OCI-LY1 (cell line): ENCODE results near the gene ALDH5A1.

Source experiments
- H2AFZ ChIP-seq: fragments of 200-600 bp; sonication (generic), shearing (Covaris generic); 2 replicates; pipeline ENCODE4 v1.6.0; 2014; ENCODE audit warnings: antibody characterized with exemption, mild to moderate bottlenecking, low read length
- H3F3A ChIP-seq: fragments of 200-600 bp; sonication (generic), shearing (Covaris generic); 2 replicates; pipeline ENCODE4 v1.6.0; 2014; ENCODE audit warnings: mild to moderate bottlenecking, antibody characterized with exemption, low read length, moderate library complexity; ENCODE audit not compliant: insufficient read depth
- H3K27ac ChIP-seq: fragments of 200-600 bp; sonication (generic); 2 replicates; pipeline ENCODE4 v1.5.1; 2014; ENCODE audit warnings: low read length, mixed run types, mild to moderate bottlenecking, low read depth; ENCODE audit not compliant: poor library complexity, severe bottlenecking
- H3K27me3 ChIP-seq: fragments of 200-600 bp; sonication (generic); 2 replicates; pipeline ENCODE4 v1.6.0; 2014; ENCODE audit warnings: antibody characterized with exemption, mild to moderate bottlenecking, low read length, moderate library complexity; ENCODE audit not compliant: insufficient read depth
- H3K36me3 ChIP-seq: fragments of 200-600 bp; sonication (generic); 2 replicates; pipeline ENCODE4 v1.6.1; 2014; ENCODE audit warnings: mild to moderate bottlenecking, antibody characterized with exemption, low read length, moderate library complexity, mixed read lengths; ENCODE audit not compliant: insufficient read depth
- H3K4me1 ChIP-seq: fragments of 200-600 bp; sonication (generic); 2 replicates; pipeline ENCODE4 v1.5.1; 2014; ENCODE audit warnings: mild to moderate bottlenecking, low read length, moderate library complexity; ENCODE audit not compliant: insufficient read depth, severe bottlenecking
- H3K4me2 ChIP-seq: fragments of 200-600 bp; sonication (generic), shearing (Covaris generic); 2 replicates; pipeline ENCODE4 v1.6.1; 2014; ENCODE audit warnings: low read length
- H3K4me3 ChIP-seq: fragments of 200-600 bp; sonication (generic); 2 replicates; pipeline ENCODE4 v1.5.1; 2014; ENCODE audit warnings: low read length, low read depth, mild to moderate bottlenecking, mixed read lengths; ENCODE audit not compliant: poor library complexity, severe bottlenecking
- H3K79me2 ChIP-seq: fragments of 200-600 bp; shearing (Covaris generic); 2 replicates; pipeline ENCODE4 v1.6.1; 2016; ENCODE audit warnings: mixed run types, low read length, mixed read lengths; ENCODE audit not compliant: insufficient read depth
- H3K9ac ChIP-seq: fragments of 200-600 bp; sonication (generic), shearing (Covaris generic); 2 replicates; pipeline ENCODE4 v1.6.1; 2014; ENCODE audit warnings: mild to moderate bottlenecking, low read length, mixed read lengths
- H3K9me2 ChIP-seq: fragments of 200-600 bp; sonication (generic), shearing (Covaris generic); 2 replicates; pipeline ENCODE4 v1.6.1; 2014; ENCODE audit warnings: low read depth, mild to moderate bottlenecking, low read length, mixed read lengths
- H3K9me3 ChIP-seq: fragments of 200-600 bp; shearing (Covaris generic); 2 replicates; pipeline ENCODE4 v1.6.1; 2014; ENCODE audit warnings: low read length, mixed read lengths
- H4K20me1 ChIP-seq: fragments of 200-600 bp; sonication (generic), shearing (Covaris generic); 2 replicates; pipeline ENCODE4 v1.6.0; 2016; ENCODE audit warnings: mild to moderate bottlenecking, low read length; ENCODE audit not compliant: insufficient read depth
- EZH2 ChIP-seq: fragments of 200-600 bp; sonication (generic), shearing (Covaris generic); IDR thresholded peaks from 2 replicates; pipeline ENCODE4 v1.8.0; 2017; ENCODE audit warnings: borderline replicate concordance, mixed run types, mild to moderate bottlenecking, antibody characterized with exemption, low read length, moderate library complexity, mixed read lengths
- TF ChIP-seq, protein P1 (sequence below): fragments of 200-600 bp; sonication (generic), shearing (Covaris generic); IDR thresholded peaks from 2 replicates; pipeline ENCODE4 v1.5.1; 2017; ENCODE audit warnings: mild to moderate bottlenecking, antibody characterized with exemption, low read length, moderate library complexity, mixed read lengths

Gene ALDH5A1

DNA sequence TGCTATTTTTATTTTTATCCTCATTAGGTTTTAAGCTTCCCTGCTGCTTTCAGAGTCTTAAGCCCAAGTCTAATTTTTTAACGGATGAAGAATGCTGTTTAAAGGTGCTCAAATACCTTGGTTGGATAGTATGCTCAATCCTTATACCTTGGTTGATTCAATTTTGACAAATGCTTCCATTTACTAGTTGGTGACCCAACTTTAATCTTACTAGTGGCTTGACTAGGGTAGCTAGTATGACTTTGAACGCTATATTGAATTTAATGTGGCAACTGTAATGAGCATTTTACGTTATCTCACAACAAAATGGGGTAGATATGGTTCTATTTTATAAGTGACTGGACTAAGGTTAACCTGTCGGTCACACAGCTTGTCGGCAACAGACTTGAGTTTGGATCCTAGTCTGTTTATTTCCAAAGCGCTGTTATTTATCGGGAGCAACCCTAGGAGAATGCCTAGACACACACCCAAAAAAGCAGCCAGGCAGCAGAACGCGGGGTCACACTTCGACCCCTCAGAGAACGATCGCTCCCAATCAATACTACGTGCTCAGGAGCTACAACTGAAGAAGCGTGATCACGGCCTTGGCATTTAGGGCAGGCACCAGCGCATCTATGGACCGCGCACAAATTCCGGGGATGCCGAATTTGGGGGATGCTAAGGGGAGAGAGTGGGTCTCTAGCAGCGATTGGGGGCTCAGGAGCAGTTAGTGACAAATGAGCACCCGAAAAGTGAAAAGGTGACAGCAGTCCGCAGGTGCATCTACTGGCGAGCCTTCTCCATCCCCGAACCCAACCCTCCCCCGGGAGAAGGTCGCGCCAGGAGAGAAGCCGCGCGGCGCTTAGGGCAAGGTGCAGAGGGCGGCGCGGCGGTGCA lies 586 bp upstream of the ALDH5A1 start:
- Histone ChIP-seq H3K4me1 (peaks cover 53% of the 10 kb centered on the region), H3K9ac (peak overlapping the region; percentile 74), H3K9me2 (no peaks in the 10 kb centered on the region), H4K20me1 (no peaks in the 10 kb centered on the region), H3K4me2 (peak overlapping the region; percentile 92), H3K4me3 (peak overlapping the region; percentile 69), H3K27ac (peak overlapping the region; percentile 91), H2AFZ (peak overlapping the region; percentile 36), H3K36me3 (peaks cover 22% of the 10 kb centered on the region), H3K27me3 (no peaks in the 10 kb centered on the region), H3K9me3 (no peaks in the 10 kb centered on the region), H3F3A (no peaks in the 10 kb centered on the region), H3K79me2 (peaks cover 3% of the 10 kb centered on the region; the same call in 1 of the 2 replicates)
- TF ChIP-seq EZH2 = no peak
- TF ChIP-seq, protein P1, sequence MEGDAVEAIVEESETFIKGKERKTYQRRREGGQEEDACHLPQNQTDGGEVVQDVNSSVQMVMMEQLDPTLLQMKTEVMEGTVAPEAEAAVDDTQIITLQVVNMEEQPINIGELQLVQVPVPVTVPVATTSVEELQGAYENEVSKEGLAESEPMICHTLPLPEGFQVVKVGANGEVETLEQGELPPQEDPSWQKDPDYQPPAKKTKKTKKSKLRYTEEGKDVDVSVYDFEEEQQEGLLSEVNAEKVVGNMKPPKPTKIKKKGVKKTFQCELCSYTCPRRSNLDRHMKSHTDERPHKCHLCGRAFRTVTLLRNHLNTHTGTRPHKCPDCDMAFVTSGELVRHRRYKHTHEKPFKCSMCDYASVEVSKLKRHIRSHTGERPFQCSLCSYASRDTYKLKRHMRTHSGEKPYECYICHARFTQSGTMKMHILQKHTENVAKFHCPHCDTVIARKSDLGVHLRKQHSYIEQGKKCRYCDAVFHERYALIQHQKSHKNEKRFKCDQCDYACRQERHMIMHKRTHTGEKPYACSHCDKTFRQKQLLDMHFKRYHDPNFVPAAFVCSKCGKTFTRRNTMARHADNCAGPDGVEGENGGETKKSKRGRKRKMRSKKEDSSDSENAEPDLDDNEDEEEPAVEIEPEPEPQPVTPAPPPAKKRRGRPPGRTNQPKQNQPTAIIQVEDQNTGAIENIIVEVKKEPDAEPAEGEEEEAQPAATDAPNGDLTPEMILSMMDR = 0 out of 2 replicates have a peak, but pooled peaks have one; percentile 25

DNA sequence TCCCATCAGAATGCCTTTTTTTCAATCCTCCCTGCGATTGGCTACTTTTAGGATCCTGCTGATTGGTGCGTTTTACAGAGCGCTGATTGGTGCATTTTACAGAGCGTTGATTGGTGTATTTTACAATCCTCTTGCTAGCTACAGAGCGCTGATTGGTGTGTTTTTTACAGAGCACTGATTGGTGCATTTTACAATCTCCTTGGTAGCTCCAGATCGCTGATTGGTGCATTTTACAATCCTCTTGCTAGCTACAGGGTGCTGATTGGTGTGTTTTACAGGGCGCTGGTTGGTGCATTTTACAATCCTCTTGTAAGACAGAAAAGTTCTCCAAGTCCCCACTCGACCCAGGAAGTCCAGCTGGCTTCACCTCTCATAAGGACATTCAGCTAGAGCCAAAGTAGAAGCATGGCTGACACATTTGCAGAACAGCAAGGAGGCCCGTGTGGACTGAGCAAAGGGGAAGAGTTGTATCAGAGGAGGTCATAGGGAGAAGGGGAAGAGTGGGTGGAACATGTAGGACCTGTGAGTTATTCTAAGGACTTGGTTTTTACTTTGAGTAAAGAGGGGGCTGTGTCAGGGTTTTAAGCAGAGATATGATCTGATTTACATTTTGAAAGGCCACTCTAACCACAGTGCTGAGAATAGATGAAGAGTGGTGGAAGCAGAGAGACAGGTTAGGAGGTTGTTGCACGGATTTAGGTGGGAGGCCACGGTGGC lies 2.6 kb downstream of the ALDH5A1 start:
- no peak overlapping the region for H2AFZ ChIP-seq
- peaks cover 69% of the 10 kb centered on the region for H3K4me1 ChIP-seq
- no peak overlapping the region; the same call in 1 of the 2 replicates for H3K9ac ChIP-seq
- no peaks in the 10 kb centered on the region for H4K20me1 ChIP-seq
- H3K4me2 ChIP-seq = peak overlapping the region; percentile 22; the same call in 1 of the 2 replicates
- H3K36me3 ChIP-seq = peaks cover 26% of the 10 kb centered on the region
- no peak overlapping the region for H3K4me3 ChIP-seq
- TF ChIP-seq, protein P1 = no peak
- TF ChIP-seq EZH2 = no peak
- no peaks in the 10 kb centered on the region for H3K9me3 ChIP-seq
- no peaks in the 10 kb centered on the region for H3K27me3 ChIP-seq
- no peaks in the 10 kb centered on the region for H3F3A ChIP-seq
- peaks cover 3% of the 10 kb centered on the region; the same call in 1 of the 2 replicates for H3K79me2 ChIP-seq
- no peaks in the 10 kb centered on the region for H3K9me2 ChIP-seq
- peak overlapping the region; percentile 83 for H3K27ac ChIP-seq

- Histone ChIP-seq H2AFZ (no peak overlapping the region), H3K36me3 (peaks cover 51% of the 10 kb centered on the region), H4K20me1 (no peaks in the 10 kb centered on the region), H3K9me2 (no peaks in the 10 kb centered on the region), H3K79me2 (no peaks in the 10 kb centered on the region), H3K27ac (peak overlapping the region; percentile 43), H3K9me3 (no peaks in the 10 kb centered on the region), H3K4me3 (no peak overlapping the region), H3K27me3 (no peaks in the 10 kb centered on the region), H3K4me1 (peaks cover 45% of the 10 kb centered on the region), H3F3A (no peaks in the 10 kb centered on the region), H3K9ac (no peak overlapping the region), H3K4me2 (no peak overlapping the region)
- no peak for TF ChIP-seq EZH2
- TF ChIP-seq, protein P1 = no peak
Measured at GRCh38 chr6:24500683-24501082, 5.9 kb downstream of the ALDH5A1 start.
